Measurements from ENCODE around the gene HTR7.

HTR7 gene

GRCh38 chr10:90740265-90740664, 117.6 kb downstream of the HTR7 start:
- no peak for DNase-seq (ENCODE audit: low read depth)

- DNase-seq (ENCODE audit: low read depth), result no peak
These were observed 119.0 kb downstream of the HTR7 start for GRCh38 chr10:90738885-90739284.

- DNase-seq (ENCODE audit: low read depth), result no peak
These were observed 123.4 kb downstream of the HTR7 start for GRCh38 chr10:90734415-90734814.

- DNase-seq (ENCODE audit: low read depth), result no peak
These were observed 125.3 kb downstream of the HTR7 start for GRCh38 chr10:90732581-90732980.

- DNase-seq (ENCODE audit: low read depth), result no peak
These were observed 134.3 kb downstream of the HTR7 start for GRCh38 chr10:90723416-90724068.

- DNase-seq (ENCODE audit: low read depth), result no peak
These were observed 135.0 kb downstream of the HTR7 start for GRCh38 chr10:90722832-90723231.

GRCh38 chr10:90718182-90718581, 139.7 kb downstream of the HTR7 start:
- DNase-seq (ENCODE audit: low read depth), result no peak

GRCh38 chr10:90712529-90712928, 145.3 kb downstream of the HTR7 start:
- DNase-seq (ENCODE audit: low read depth), result no peak

GRCh38 chr10:90709727-90710126, 148.1 kb downstream of the HTR7 start:
- no peak for DNase-seq (ENCODE audit: low read depth)

- DNase-seq (ENCODE audit: low read depth), result no peak
These were observed 150.2 kb downstream of the HTR7 start for GRCh38 chr10:90707657-90708056.

GRCh38 chr10:90701428-90701827, 156.4 kb downstream of the HTR7 start:
- no peak for DNase-seq (ENCODE audit: low read depth)

- no peak for DNase-seq (ENCODE audit: low read depth)
These were observed 161.7 kb downstream of the HTR7 start for GRCh38 chr10:90695915-90696676.
